Measurements from ENCODE around the gene FLNA.
"Not testable (repeated sequence)": the region's sequence is repeated elsewhere in the genome, so short reads cannot be mapped to it uniquely, and the experiment has no call there.

The FLNA gene

GRCh38 chrX:154374313-154375155 lies at the start of gene FLNA:
Gene FLNA, minus strand, starts transcription at chrX:154374634. Its CDS starts 3,389 bp downstream, at chrX:154371245.
- peak; percentile 28 for DNase-seq (ENCODE audit: low spot score)

- DNase-seq (ENCODE audit: low spot score) = no peak
These were observed 45.9 kb upstream of the FLNA start for GRCh38 chrX:154420402-154420756.

- no peak for DNase-seq (ENCODE audit: low spot score)
These were observed 45.4 kb upstream of the FLNA start for GRCh38 chrX:154419688-154420401.

- DNase-seq (ENCODE audit: low spot score) = no peak
These were observed 44.8 kb upstream of the FLNA start for GRCh38 chrX:154419189-154419588.

- DNase-seq (ENCODE audit: low spot score) = no peak
These were observed 42.7 kb upstream of the FLNA start for GRCh38 chrX:154417157-154417556.

- DNase-seq (ENCODE audit: low spot score) = no peak
These were observed 38.7 kb upstream of the FLNA start for GRCh38 chrX:154413142-154413541.

GRCh38 chrX:154412468-154412867 lies 38.0 kb upstream of the FLNA start:
- DNase-seq (ENCODE audit: low spot score) = peak; percentile 54

- peak; percentile 60 for DNase-seq (ENCODE audit: low spot score)
These were observed 37.5 kb upstream of the FLNA start for GRCh38 chrX:154411981-154412340.

- peak; percentile 34 for DNase-seq (ENCODE audit: low spot score)
These were observed 34.9 kb upstream of the FLNA start, which contains the start of gene DNASE1L1 for GRCh38 chrX:154409222-154409871. Gene DNASE1L1, minus strand, starts transcription at chrX:154409254. Its CDS starts 3,686 bp downstream, at chrX:154405568.

GRCh38 chrX:154408659-154409221 lies 34.3 kb upstream of the FLNA start:
- no peak for DNase-seq (ENCODE audit: low spot score)

- DNase-seq (ENCODE audit: low spot score) = no peak
These were observed 30.3 kb upstream of the FLNA start for GRCh38 chrX:154404625-154405192.

GRCh38 chrX:154403858-154404257 lies 29.4 kb upstream of the FLNA start:
- DNase-seq (ENCODE audit: low spot score) = no peak

- DNase-seq (ENCODE audit: low spot score) = no peak
These were observed 28.8 kb upstream of the FLNA start for GRCh38 chrX:154403192-154403591.

GRCh38 chrX:154402622-154403127 lies 28.2 kb upstream of the FLNA start:
- no peak for DNase-seq (ENCODE audit: low spot score)

GRCh38 chrX:154401918-154402621 lies 27.6 kb upstream of the FLNA start:
- no peak for DNase-seq (ENCODE audit: low spot score)

- DNase-seq (ENCODE audit: low spot score) = peak; percentile 40
These were observed 26.8 kb upstream of the FLNA start for GRCh38 chrX:154401045-154401799.

GRCh38 chrX:154400369-154400817 lies 26.0 kb upstream of the FLNA start:
- DNase-seq (ENCODE audit: low spot score) = not testable (repeated sequence)

- no peak for DNase-seq (ENCODE audit: low spot score)
These were observed 25.3 kb upstream of the FLNA start for GRCh38 chrX:154399527-154400368.
